Astrocyte of the cerebellum (primary cell): ENCODE data around the gene ATG5.

Experiments
- DNase-seq: peaks from one replicate; pipeline ENCODE4 v3.0.0-alpha.2; 2011; ENCODE audit warnings: low read depth
- H3K4me3 ChIP-seq: 2 replicates; pipeline ENCODE4 v1.5.1; 2011; ENCODE audit warnings: mild to moderate bottlenecking, low read depth, low read length, moderate library complexity
- CTCF ChIP-seq: IDR thresholded peaks from 2 replicates; pipeline ENCODE4 v1.5.1; 2012; ENCODE audit warnings: low read length, low read depth, moderate library complexity, mild to moderate bottlenecking; ENCODE audit errors: missing control alignments
- in situ Hi-C: cut with HindIII; loops from 2 replicates; pipeline ENCODE4 v1.10.0; 2017; ENCODE audit warnings: low sequenced_read_pairs

Gene ATG5

GRCh38 chr6:106181664-106182418 lies 143.7 kb downstream of the ATG5 start:
- no peak for TF ChIP-seq CTCF
- in situ Hi-C loops: no loop called here
- no peak for DNase-seq
- no peak overlapping the region for H3K4me3 ChIP-seq

GRCh38 chr6:106180208-106180607 lies 145.4 kb downstream of the ATG5 start:
- in situ Hi-C loops: no loop called here
- DNase-seq: no peak
- TF ChIP-seq CTCF: no peak
- no peak overlapping the region for H3K4me3 ChIP-seq

- in situ Hi-C loops: no loop called here
- no peak for DNase-seq
- H3K4me3 ChIP-seq: no peak overlapping the region
- TF ChIP-seq CTCF: no peak
Measured at GRCh38 chr6:106178900-106179299, 146.7 kb downstream of the ATG5 start.

- H3K4me3 ChIP-seq: no peak overlapping the region
- TF ChIP-seq CTCF: no peak
- in situ Hi-C loops: no loop called here
- DNase-seq: no peak
Measured at GRCh38 chr6:106177786-106178185, 147.8 kb downstream of the ATG5 start.

GRCh38 chr6:106173124-106173879 lies 152.3 kb downstream of the ATG5 start:
- no peak for DNase-seq
- in situ Hi-C loops: no loop called here
- H3K4me3 ChIP-seq: no peak overlapping the region
- TF ChIP-seq CTCF: no peak

GRCh38 chr6:106170030-106170791 lies 155.3 kb downstream of the ATG5 start:
- H3K4me3 ChIP-seq: no peak overlapping the region
- no peak for DNase-seq
- no peak for TF ChIP-seq CTCF
- in situ Hi-C loops: no loop called here
